Measurements from ENCODE around the gene STK38.

Gene STK38

DNA sequence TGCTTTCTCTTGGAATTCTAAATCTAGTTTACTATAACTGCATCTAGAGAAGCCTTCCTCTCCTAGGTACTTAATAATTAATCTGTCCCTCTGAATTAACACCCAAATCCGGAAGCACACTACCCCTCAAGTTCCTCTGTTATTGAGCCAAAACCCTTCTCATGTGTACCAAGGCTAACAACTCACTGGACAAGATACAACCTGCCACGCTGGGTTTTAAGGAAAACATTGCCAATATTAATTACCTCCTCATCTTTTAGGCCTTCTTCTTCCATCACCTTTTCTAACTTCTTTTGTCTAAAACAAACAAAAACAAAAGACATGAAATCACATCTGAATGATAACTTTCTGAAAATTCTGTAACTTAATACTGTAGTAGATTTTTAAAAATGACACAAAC, 21.9 kb downstream of the STK38 start:
- peaks cover 94% of the 10 kb centered on the region for H3K36me3 Mint-ChIP-seq (ENCODE audit: insufficient read depth)
- no peak overlapping the region for H3K4me3 Mint-ChIP-seq
- DNase-seq (no peak), ATAC-seq (replicated peaks) (no peak)
- no peak overlapping the region for H3K27ac Mint-ChIP-seq
- peaks cover 30 to 31% of the 10 kb centered on the region in 2 donors for H3K4me1 Mint-ChIP-seq (ENCODE audit: low read depth in 2 of 2)
- H3K27me3 Mint-ChIP-seq: no peaks in the 10 kb centered on the region
- no peaks in the 10 kb centered on the region for H3K9me3 Mint-ChIP-seq

DNA sequence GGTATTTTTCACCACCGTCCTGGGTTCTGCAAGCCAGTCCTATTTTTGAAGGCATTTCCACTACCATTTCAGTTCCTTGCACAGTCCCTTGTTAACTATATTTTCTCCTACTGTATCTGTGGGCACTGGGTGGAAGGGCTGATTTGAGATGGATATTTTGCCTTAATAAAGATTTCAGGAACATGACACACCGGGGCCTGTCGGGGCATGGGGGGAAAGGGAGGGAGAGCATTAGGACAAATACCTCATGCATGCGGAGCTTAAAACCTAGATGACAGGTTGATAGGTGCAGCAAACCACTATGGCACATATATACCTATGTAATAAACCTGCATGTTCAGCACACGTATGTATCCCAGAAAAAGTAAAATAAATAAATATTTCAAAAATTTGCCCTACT, 22.4 kb downstream of the STK38 start:
- Mint-ChIP-seq H3K27ac (peak overlapping the region in 1 of 2 donors; percentile 49), H3K4me1 (ENCODE audit: low read depth in 2 of 2) (peaks cover 28 to 29% of the 10 kb centered on the region in 2 donors), H3K9me3 (no peaks in the 10 kb centered on the region), H3K4me3 (no peak overlapping the region), H3K27me3 (no peaks in the 10 kb centered on the region), H3K36me3 (ENCODE audit: insufficient read depth) (peaks cover 95% of the 10 kb centered on the region)
- ATAC-seq (replicated peaks) (no peak), DNase-seq (no peak)

DNA sequence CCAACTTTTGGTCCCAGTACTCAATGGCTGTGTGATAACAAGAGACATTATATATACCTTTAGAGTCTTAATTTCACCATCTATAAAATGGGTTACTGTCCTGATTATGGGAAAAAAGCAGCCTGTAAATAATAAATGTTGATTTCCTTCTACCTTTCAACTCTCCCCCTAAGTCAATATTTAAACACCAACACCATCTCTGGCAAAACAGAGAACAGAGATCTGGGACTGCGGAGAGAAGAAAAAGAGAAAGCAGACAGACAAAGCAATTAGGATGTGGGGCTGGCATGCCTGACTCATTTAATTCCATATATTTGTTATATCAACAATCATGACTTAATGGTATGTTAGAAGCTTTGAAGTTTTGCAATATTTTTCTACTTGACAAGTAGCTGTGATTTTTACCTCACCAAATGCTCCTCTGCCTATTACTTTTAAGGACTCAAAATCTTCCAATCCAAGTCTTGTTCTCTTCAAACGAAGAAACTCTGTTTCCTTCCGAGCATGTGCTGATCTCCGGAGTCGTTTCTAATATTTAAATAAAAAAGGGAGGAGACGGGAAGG, 23.3 kb downstream of the STK38 start:
- Mint-ChIP-seq H3K9me3 (no peaks in the 10 kb centered on the region), H3K36me3 (ENCODE audit: insufficient read depth) (peaks cover 97% of the 10 kb centered on the region), H3K4me3 (no peak overlapping the region), H3K27ac (peak overlapping the region; percentile 29 to 49), H3K4me1 (ENCODE audit: low read depth in 2 of 2) (peaks cover 22 to 23% of the 10 kb centered on the region in 2 donors), H3K27me3 (no peaks in the 10 kb centered on the region)
- no peak for DNase-seq
- ATAC-seq (replicated peaks): no peak

DNA sequence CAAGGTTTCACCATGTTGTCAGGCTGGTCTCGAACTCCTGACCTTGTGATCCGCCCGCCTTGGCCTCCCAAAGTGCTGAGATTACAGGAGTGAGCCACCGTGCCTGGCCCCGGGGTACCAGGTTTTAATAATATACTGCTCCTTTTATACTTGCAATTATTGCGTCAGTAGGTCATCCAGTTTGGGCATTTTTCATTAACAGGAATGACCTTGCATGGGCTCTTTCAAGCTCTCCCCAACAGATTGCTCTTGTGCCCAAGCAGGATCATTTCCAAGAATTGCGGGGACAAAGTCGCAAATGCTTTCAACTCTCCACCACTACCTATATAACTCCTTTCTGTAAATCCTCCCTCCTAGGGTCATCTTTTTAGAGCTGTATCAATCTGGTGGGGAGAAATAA, 23.8 kb downstream of the STK38 start:
- peaks cover 23 to 26% of the 10 kb centered on the region in 2 donors for H3K4me1 Mint-ChIP-seq (ENCODE audit: low read depth in 2 of 2)
- H3K27ac Mint-ChIP-seq: peak overlapping the region in 1 of 2 donors; percentile 49
- no peaks in the 10 kb centered on the region for H3K9me3 Mint-ChIP-seq
- DNase-seq (no peak), ATAC-seq (replicated peaks) (no peak)
- H3K27me3 Mint-ChIP-seq: no peaks in the 10 kb centered on the region
- no peak overlapping the region for H3K4me3 Mint-ChIP-seq
- peaks cover 98% of the 10 kb centered on the region for H3K36me3 Mint-ChIP-seq (ENCODE audit: insufficient read depth)

DNA sequence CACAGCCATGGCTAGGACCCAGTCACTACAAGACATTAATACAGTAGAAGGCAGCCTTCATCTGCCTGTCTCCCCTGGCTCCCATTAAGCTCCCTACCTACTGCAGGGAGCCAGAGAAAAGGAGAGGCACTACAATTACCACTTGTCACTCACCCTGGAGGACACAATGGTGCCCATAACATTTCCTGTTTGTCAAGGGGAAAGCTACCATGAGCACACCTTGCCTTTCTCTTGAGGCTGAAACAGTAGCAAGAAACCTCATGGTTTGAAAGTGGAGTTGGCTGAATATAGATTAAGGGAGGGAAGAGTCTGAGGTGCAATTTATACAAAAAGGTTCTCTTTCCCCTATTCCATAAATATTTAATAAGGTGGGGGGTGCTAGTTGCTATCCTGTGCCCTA, 27.9 kb downstream of the STK38 start:
- Mint-ChIP-seq H3K4me1 (ENCODE audit: low read depth in 2 of 2) (peaks cover 26 to 42% of the 10 kb centered on the region in 2 donors), H3K4me3 (no peak overlapping the region), H3K27me3 (no peaks in the 10 kb centered on the region), H3K27ac (peak overlapping the region; percentile 44 to 70), H3K9me3 (no peaks in the 10 kb centered on the region), H3K36me3 (ENCODE audit: insufficient read depth) (peaks cover 93% of the 10 kb centered on the region)
- ATAC-seq (replicated peaks): no peak
- no peak for DNase-seq

DNA sequence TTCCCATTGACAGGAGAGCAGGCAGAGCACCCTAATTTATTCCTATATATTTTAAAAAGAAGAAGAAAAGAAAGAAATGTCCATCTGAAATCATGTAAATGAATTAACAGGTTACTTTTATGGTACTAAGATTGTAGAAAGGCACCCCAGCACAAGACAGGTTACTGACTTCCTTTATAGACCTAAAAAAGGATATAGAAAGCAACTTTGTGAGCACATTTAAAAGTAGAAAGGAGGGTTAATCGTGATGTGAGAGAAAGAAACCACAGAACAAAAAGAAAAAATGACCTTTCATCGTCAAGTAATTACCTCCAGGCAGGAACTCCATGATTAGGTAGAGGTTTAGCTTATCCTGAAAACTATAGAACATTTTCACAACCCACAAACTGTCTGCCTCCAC, 29.9 kb downstream of the STK38 start:
- Mint-ChIP-seq H3K27me3 (no peaks in the 10 kb centered on the region), H3K4me3 (no peak overlapping the region), H3K27ac (peak overlapping the region in 1 of 2 donors; percentile 70), H3K36me3 (ENCODE audit: insufficient read depth) (peaks cover 93% of the 10 kb centered on the region), H3K9me3 (no peaks in the 10 kb centered on the region), H3K4me1 (ENCODE audit: low read depth in 2 of 2) (peaks cover 27 to 35% of the 10 kb centered on the region in 2 donors)
- ATAC-seq (replicated peaks) (no peak), DNase-seq (no peak)

DNA sequence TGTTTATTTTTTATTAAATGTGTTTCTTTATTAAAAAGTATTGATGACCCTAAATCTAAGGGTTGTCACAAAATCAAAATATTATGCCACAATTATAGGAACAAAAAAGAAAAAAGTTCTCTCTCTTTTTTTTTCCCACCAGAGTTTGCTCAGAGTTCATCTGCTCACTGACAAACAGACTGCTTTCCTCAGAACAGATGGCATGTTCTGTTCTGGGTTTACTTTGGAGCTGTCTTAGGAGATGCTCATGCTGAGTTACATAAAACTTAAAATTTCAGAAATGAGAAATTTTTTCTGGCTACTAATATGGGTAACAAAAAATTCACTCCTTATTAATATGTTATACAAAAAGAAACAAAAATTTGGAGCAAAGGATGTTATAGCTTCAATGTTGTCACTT, 30.3 kb downstream of the STK38 start:
- H3K9me3 Mint-ChIP-seq: no peaks in the 10 kb centered on the region
- H3K36me3 Mint-ChIP-seq (ENCODE audit: insufficient read depth): peaks cover 93% of the 10 kb centered on the region
- H3K4me1 Mint-ChIP-seq (ENCODE audit: low read depth in 2 of 2): peaks cover 27 to 35% of the 10 kb centered on the region in 2 donors
- ATAC-seq (replicated peaks): no peak
- DNase-seq: no peak
- peak overlapping the region in 1 of 2 donors; percentile 70 for H3K27ac Mint-ChIP-seq
- no peak overlapping the region for H3K4me3 Mint-ChIP-seq
- no peaks in the 10 kb centered on the region for H3K27me3 Mint-ChIP-seq

DNA sequence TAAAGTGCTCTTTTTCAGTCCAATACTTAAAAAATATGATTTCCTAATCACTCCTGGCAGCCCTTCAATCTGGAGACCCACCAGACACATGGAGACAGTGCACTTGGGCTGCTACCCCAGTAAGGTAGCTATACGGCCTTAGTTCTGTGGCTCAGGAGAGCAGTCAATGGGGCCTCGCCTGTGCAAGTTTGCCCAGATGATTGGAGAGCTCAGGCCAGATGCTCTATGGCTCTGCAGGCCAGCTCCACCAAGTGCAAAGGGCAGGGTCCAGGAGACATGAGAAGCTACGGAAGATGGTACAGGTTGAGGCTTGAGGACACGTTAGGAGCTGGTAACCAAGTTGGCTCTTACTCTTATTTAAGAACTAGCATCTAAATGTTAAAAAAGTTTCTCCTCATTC, 30.7 kb downstream of the STK38 start:
- Mint-ChIP-seq H3K4me3 (no peak overlapping the region), H3K27me3 (no peaks in the 10 kb centered on the region), H3K27ac (peak overlapping the region; percentile 62 to 70), H3K4me1 (ENCODE audit: low read depth in 2 of 2) (peaks cover 27 to 35% of the 10 kb centered on the region in 2 donors), H3K9me3 (no peaks in the 10 kb centered on the region), H3K36me3 (ENCODE audit: insufficient read depth) (peaks cover 93% of the 10 kb centered on the region)
- no peak for DNase-seq
- no peak for ATAC-seq (replicated peaks)

DNA sequence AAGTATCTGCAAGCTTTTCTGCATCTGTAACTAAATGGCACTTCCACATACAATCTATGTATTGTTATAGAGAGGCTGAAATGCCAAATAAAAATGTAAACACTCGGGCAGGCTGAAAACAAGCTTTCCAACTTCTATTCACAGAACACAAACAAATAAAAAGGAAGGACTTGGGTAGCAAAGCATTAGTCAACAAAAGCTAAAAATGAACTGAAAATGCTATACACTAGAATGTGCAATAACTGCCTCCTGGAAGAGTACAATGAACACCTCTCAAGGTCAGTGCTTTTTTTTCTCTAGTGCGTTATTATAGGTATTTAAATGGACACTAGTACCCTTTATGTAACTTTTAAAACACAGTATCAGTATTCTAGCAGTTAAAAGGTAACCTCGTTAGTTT, 31.4 kb downstream of the STK38 start:
- peak overlapping the region; percentile 62 to 70 for H3K27ac Mint-ChIP-seq
- peaks cover 93% of the 10 kb centered on the region for H3K36me3 Mint-ChIP-seq (ENCODE audit: insufficient read depth)
- no peak for ATAC-seq (replicated peaks)
- no peak for DNase-seq
- H3K4me3 Mint-ChIP-seq: no peak overlapping the region
- peaks cover 27 to 35% of the 10 kb centered on the region in 2 donors for H3K4me1 Mint-ChIP-seq (ENCODE audit: low read depth in 2 of 2)
- H3K27me3 Mint-ChIP-seq: no peaks in the 10 kb centered on the region
- H3K9me3 Mint-ChIP-seq: no peaks in the 10 kb centered on the region

DNA sequence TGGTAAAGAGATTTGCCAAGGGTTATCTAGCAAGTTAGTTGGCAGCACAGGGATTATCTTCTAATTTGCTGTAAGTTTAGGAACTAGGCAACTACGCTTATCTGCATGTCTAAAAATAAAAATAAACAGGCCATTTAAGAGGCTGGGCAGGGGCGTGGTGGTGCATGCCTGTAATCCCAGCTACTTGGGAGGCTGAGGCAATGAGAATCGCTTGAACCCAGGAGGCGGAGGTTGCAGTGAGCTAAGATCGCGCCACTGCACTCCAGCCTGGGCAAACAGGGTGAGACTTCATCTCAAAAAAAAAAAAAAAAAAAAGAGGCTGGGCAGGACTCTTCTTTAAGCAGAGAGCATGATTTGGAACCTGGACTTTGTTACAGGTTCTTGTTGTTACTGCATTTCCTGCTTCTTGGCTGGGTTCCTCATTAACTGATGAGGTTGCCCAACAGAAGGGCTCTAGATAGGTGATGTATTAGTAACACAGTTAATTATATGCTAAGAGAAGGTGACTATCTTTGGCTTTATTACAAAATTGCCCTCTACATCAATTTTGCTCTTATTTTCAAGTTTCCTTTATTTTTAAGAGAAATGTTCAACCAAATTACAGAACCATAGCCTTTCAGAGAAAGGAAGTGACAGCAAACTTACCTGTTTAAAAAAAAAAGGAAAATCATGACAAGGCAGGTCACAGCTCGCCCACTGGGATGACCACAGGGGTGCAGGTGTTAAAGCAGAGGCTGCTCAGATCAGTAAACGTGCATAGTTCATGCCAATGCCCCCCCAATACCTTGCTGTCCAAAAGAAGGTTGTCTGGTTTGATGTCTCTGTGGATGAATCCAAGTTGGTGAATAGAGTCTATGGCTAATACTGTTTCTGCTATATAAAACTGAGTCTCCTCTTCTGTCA, 32.5 kb downstream of the STK38 start:
- Mint-ChIP-seq H3K4me3 (peak overlapping the region in 1 of 2 donors; percentile 29), H3K4me1 (ENCODE audit: low read depth in 2 of 2) (peaks cover 27 to 35% of the 10 kb centered on the region in 2 donors), H3K9me3 (no peaks in the 10 kb centered on the region), H3K36me3 (ENCODE audit: insufficient read depth) (peaks cover 93% of the 10 kb centered on the region), H3K27me3 (no peaks in the 10 kb centered on the region), H3K27ac (peak overlapping the region; percentile 62 to 70)
- peak; percentile 78 for ATAC-seq (replicated peaks)
- DNase-seq: no peak

DNA sequence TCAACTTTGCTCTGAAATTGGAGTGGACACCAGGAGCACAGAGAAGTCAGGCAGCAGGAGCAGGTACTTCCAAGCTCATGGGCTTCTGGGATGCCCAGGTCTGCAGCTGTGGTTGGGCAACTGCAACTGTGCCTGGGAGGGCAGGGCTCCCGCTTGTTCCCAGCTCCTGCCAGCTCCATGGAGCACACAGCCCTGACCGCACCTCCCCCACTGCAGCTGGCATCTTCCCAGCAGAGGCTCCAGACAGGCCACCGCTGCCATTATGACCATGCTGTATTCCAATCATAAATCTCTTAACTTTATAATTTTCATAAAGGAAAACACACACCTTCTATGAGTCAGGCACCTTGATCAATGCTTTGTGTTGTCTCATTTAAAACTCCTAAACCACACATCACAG, 36.9 kb downstream of the STK38 start:
- H3K9me3 Mint-ChIP-seq: no peaks in the 10 kb centered on the region
- DNase-seq: no peak
- peaks cover 21 to 30% of the 10 kb centered on the region in 2 donors for H3K4me1 Mint-ChIP-seq (ENCODE audit: low read depth in 2 of 2)
- peaks cover 85% of the 10 kb centered on the region for H3K36me3 Mint-ChIP-seq (ENCODE audit: insufficient read depth)
- no peak for ATAC-seq (replicated peaks)
- H3K27ac Mint-ChIP-seq: peak overlapping the region in 1 of 2 donors; percentile 78
- no peak overlapping the region for H3K4me3 Mint-ChIP-seq
- H3K27me3 Mint-ChIP-seq: no peaks in the 10 kb centered on the region

DNA sequence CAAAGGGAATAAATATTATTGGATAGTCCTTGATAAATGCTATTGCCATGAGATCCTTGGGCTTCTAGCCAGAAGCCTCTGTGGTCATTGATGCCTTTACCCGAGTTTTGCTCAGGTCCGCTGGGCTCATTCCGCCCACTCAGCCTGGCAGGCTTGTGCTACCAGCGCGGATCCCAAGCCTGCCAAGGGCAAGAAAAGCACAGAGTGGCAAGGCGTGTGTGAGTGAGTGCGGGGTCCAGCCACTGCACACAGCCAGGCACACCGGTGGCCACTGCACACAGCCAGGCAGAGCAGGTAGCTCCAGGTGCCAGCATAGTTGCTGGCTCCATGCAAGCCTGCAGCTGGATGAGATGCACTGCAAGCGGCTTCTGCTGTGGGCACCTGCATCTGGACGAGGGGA, 38.7 kb downstream of the STK38 start:
- no peak overlapping the region for H3K4me3 Mint-ChIP-seq
- no peak for DNase-seq
- no peak for ATAC-seq (replicated peaks)

DNA sequence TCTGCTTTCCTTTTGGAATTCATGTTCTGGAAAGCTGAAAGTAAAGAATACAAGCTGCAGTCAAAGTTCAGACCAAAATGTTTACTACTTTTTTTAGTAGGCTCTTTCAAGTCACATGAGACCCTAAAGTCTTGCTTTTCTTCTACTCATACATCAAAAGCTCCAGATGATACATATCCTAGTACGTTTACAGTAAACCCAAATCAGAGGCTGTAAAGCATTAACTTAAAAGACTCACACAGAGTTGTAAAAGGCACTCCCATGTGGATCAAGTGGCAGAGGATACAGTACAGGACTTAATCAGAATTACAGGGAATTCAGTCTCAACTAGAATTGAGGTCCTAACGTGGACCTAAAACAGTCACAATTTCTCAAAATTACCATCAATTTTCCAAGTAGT, 40.7 kb downstream of the STK38 start:
- H3K4me3 Mint-ChIP-seq: peak overlapping the region in 1 of 2 donors; percentile 8
- DNase-seq (no peak), ATAC-seq (replicated peaks) (no peak)
- no peaks in the 10 kb centered on the region for H3K27me3 Mint-ChIP-seq
- H3K27ac Mint-ChIP-seq: peak overlapping the region; percentile 57 to 59
- peaks cover 13 to 43% of the 10 kb centered on the region in 2 donors for H3K4me1 Mint-ChIP-seq (ENCODE audit: low read depth in 2 of 2)
- no peaks in the 10 kb centered on the region for H3K9me3 Mint-ChIP-seq
- H3K36me3 Mint-ChIP-seq (ENCODE audit: insufficient read depth): peaks cover 85% of the 10 kb centered on the region

More for the DNA sequence above, 38.7 kb downstream of the STK38 start:
- H3K4me1 Mint-ChIP-seq (ENCODE audit: low read depth in 2 of 2): peaks cover 15 to 35% of the 10 kb centered on the region in 2 donors
- no peaks in the 10 kb centered on the region for H3K27me3 Mint-ChIP-seq
- peaks cover 85% of the 10 kb centered on the region for H3K36me3 Mint-ChIP-seq (ENCODE audit: insufficient read depth)
- no peaks in the 10 kb centered on the region for H3K9me3 Mint-ChIP-seq
- H3K27ac Mint-ChIP-seq: no peak overlapping the region
